IPS-18a (cell line): Measurements from ENCODE around the gene MYO16.
"Not testable (repeated sequence)": the region's sequence is repeated elsewhere in the genome, so short reads cannot be mapped to it uniquely, and the experiment has no call there.

Experiments used
- H3K27ac ChIP-seq: one replicate; pipeline ENCODE4 v1.5.1; 2013; ENCODE audit warnings: low read length
- H3K27me3 ChIP-seq: one replicate; pipeline ENCODE4 v1.6.1; 2013; ENCODE audit warnings: mild to moderate bottlenecking, low read length; ENCODE audit not compliant: control insufficient read depth, insufficient read depth
- H3K36me3 ChIP-seq: one replicate; pipeline ENCODE4 v1.6.1; 2013; ENCODE audit warnings: low read depth, low read length; ENCODE audit not compliant: control insufficient read depth
- H3K4me1 ChIP-seq: one replicate; pipeline ENCODE4 v1.6.1; 2013; ENCODE audit warnings: low read depth, low read length; ENCODE audit not compliant: control insufficient read depth
- H3K4me3 ChIP-seq: one replicate; pipeline ENCODE4 v1.5.1; 2013; ENCODE audit warnings: low read length
- H3K9ac ChIP-seq: one replicate; pipeline ENCODE4 v1.6.1; 2013; ENCODE audit warnings: mild to moderate bottlenecking, low read length, moderate library complexity
- H3K9me3 ChIP-seq: one replicate; pipeline ENCODE4 v1.6.1; 2013; ENCODE audit warnings: low read depth, low read length; ENCODE audit not compliant: control insufficient read depth

Gene MYO16

DNA sequence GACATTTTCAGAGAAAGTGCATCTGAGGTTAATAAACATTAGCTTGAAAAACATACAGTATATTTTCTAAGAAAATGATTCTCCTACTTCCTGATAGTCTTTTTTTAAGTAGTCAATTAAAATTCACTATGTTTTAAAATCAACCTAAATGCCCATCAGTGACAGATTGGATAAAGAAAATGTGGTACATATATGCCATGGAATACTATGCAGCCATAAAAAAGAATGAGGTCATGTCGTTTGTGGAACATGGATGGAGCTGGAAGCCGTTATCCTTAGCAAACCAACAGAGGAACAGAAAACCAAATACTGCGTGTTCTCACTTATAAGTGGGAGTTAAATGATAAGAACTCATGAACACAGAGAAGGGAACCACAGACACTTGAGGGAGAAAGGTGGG lies 462.8 kb downstream of the MYO16 start:
- H3K27ac ChIP-seq, H3K4me1 ChIP-seq, H3K9ac ChIP-seq, H3K36me3 ChIP-seq, H3K4me3 ChIP-seq, H3K27me3 ChIP-seq, H3K9me3 ChIP-seq: not testable (repeated sequence)

DNA sequence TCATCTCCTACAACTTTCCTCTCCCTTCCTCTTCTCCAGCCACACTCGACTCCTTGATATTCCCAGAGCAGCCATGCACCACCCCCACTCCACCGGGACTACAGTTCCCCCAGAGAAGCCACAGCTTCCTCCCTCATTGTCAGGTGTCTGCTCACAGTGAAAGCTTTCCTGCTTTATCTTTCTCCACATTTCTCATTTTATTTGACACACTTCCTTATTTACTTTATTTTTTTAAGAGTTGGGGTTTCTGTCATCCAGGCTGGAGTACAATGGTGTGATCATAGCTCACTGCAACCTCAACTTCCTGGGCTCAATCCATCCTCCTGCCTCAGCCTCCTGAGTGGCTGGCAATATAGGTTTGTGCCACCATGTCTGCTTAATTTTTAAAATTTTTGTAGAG lies 464.6 kb downstream of the MYO16 start:
- Histone ChIP-seq H3K27me3 (no peaks in the 10 kb centered on the region), H3K36me3 (no peaks in the 10 kb centered on the region), H3K9me3 (no peaks in the 10 kb centered on the region), H3K27ac (no peak overlapping the region), H3K4me1 (no peaks in the 10 kb centered on the region), H3K9ac (no peak overlapping the region), H3K4me3 (no peak overlapping the region)

DNA sequence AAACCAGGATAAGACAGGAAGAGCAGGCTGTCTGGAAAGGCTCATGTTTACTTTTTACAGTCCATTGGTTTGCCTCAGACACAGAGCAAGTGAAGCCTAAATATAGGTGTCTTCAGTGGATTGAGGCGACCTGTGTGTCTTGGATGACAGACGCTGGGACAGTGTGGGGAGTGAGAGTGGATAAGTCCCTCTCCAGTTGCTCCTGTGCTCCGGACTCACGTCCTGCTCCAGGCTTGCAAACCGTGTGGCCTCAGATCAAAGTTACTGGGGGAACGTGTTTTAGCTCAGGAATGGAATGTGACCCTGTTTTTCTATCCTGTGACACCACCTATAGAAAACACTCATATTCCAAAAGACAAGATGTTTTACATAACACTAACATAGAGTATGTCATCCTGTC lies 465.7 kb downstream of the MYO16 start:
- Histone ChIP-seq H3K9me3 (no peaks in the 10 kb centered on the region), H3K4me1 (no peaks in the 10 kb centered on the region), H3K36me3 (no peaks in the 10 kb centered on the region), H3K4me3 (no peak overlapping the region), H3K27ac (no peak overlapping the region), H3K27me3 (no peaks in the 10 kb centered on the region), H3K9ac (no peak overlapping the region)

DNA sequence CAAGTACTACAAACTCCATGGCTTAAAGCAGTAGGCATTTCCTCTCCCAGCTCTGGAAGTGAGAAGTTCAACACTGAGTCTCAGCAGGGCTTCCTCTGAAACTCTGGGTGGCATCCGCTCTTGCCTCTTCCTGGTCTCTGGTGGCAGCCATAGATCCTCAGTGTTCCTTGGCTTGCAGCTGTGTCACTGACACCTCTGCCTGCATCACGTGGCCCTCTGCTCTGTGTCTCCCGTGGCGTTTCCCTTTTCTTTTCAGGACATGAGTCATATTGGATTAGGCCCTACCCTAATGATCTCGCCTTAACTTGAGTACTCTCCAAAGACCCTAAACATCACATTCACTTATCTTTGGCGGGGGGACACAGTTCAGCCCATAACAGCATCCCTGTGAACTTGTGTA lies 466.7 kb downstream of the MYO16 start:
- no peaks in the 10 kb centered on the region for H3K9me3 ChIP-seq
- no peak overlapping the region for H3K4me3 ChIP-seq
- no peaks in the 10 kb centered on the region for H3K27me3 ChIP-seq
- H3K9ac ChIP-seq = no peak overlapping the region
- no peak overlapping the region for H3K27ac ChIP-seq
- H3K4me1 ChIP-seq = no peaks in the 10 kb centered on the region
- no peaks in the 10 kb centered on the region for H3K36me3 ChIP-seq

DNA sequence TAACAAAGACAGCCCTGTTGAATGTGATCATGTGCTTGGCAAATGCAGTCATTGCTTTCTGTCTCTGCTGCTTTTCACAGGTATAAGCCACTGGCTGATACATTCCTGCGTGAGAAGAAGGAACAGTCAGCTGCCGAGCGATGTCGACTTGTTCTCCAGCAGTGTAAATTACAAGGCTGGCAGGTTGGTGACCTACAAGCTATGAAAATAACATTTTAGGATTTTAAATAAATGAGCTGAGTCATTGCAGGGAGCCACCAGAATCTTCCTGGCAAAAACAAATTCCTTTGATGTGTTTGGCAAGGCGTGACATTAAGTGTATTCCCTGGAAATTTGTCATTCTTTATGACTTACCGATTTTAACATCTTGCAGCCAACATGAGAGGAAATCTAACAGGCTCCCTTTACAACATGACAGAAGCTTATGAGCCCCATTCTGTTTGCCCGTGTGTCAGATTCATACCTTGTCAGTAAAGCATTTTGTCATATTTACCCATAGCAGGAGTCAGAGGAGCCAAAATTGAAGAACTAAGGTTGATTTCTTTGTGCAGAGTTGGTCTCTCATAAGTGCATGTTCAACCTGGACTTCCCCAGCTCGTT lies 471.4 kb downstream of the MYO16 start:
- H3K4me1 ChIP-seq = no peaks in the 10 kb centered on the region
- no peak overlapping the region for H3K9ac ChIP-seq
- no peaks in the 10 kb centered on the region for H3K27me3 ChIP-seq
- H3K36me3 ChIP-seq = no peaks in the 10 kb centered on the region
- H3K4me3 ChIP-seq = no peak overlapping the region
- H3K27ac ChIP-seq = no peak overlapping the region
- H3K9me3 ChIP-seq = no peaks in the 10 kb centered on the region

DNA sequence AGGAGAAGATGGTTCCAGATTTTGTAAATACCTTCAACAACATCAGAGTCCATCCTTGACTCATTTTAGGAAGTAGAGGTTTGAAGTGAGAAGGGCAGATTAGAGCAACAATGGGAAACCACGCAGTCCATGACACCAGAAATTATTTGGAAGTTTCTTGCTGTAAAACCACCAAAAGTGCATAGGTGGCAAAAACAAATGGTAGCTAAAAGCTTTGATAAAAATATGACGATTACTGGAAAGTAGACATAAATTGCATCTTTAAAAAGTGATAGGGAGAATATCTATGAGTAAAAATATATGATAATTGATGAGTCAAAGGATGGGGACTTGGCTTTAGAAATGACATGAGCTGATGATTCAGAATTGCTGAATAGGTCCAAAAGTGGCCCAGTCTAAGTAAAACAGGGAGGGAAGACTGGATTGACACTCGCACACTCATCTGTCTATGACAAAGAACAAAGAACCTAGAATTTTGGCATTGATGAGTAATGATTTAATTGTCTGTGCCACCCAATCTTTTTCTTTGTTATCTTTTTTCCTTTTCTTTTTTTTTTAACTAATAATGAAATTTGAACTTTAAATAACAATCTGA lies 472.2 kb downstream of the MYO16 start:
- Histone ChIP-seq H3K9me3 (no peaks in the 10 kb centered on the region), H3K36me3 (no peaks in the 10 kb centered on the region), H3K27ac (no peak overlapping the region), H3K9ac (no peak overlapping the region), H3K4me3 (no peak overlapping the region), H3K4me1 (no peaks in the 10 kb centered on the region), H3K27me3 (no peaks in the 10 kb centered on the region)

DNA sequence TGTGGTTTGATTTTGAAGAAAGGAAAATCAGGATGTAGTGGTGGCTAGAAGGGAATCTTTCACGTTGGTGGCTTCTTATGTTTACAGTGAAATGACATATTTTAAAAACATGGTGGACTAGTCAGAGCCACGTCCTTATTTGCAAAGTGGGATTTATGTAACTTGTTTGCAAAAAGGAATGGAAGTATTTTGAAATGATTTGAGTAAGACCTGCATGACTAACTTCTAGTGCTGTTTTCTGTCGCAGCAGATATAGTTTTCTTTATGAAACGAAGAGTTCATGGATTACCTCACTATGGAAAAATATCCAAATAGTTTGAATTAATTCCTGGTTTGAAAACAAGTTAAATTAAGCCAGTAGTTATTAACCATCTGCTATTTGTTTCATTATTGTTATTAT lies 476.5 kb downstream of the MYO16 start:
- no peak overlapping the region for H3K4me3 ChIP-seq
- H3K4me1 ChIP-seq = no peaks in the 10 kb centered on the region
- H3K9ac ChIP-seq = no peak overlapping the region
- no peaks in the 10 kb centered on the region for H3K36me3 ChIP-seq
- H3K27me3 ChIP-seq = no peaks in the 10 kb centered on the region
- no peaks in the 10 kb centered on the region for H3K9me3 ChIP-seq
- H3K27ac ChIP-seq = no peak overlapping the region

DNA sequence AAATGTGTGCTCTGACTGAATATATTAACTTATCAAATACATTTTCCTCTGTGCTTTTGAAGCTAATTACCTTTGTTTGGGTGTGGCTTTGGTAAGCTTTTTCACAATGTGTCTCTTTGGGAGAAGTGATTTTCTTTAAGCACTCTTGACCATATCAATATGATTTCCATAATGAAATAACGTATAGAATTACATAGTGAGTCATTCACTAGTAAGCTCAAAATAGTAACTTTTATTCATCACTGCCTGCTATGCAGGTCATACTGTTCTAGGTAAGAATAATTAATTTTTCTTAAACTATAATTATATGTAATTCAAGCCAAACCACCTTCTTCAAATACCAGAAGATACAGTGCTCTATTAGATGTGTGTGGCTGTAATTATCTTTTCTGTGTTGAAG lies 480.7 kb downstream of the MYO16 start:
- H3K9ac ChIP-seq = no peak overlapping the region
- H3K4me3 ChIP-seq = no peak overlapping the region
- H3K9me3 ChIP-seq = no peaks in the 10 kb centered on the region
- H3K36me3 ChIP-seq = no peaks in the 10 kb centered on the region
- H3K4me1 ChIP-seq = no peaks in the 10 kb centered on the region
- H3K27ac ChIP-seq = no peak overlapping the region
- H3K27me3 ChIP-seq = no peaks in the 10 kb centered on the region

DNA sequence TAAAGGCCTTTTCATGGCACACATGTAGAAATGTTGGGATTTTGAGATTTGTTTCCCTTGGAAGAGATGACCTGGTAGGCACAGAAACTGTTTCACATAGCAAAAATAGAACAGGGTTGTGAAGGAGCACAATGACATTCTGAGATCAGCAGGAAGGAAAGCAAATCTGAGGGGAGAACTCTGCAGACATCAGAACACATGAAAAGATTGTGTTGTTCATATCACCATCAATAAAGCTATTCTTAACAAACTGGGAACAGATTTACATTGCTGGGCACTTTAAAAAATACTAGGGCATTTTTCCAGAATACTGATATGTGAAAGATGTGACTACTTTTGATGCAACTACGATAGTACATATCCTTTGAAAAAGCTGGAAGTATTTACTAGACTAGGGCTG lies 481.7 kb downstream of the MYO16 start:
- Histone ChIP-seq H3K9ac (no peak overlapping the region), H3K27me3 (no peaks in the 10 kb centered on the region), H3K4me3 (no peak overlapping the region), H3K4me1 (no peaks in the 10 kb centered on the region), H3K9me3 (no peaks in the 10 kb centered on the region), H3K36me3 (no peaks in the 10 kb centered on the region), H3K27ac (no peak overlapping the region)

DNA sequence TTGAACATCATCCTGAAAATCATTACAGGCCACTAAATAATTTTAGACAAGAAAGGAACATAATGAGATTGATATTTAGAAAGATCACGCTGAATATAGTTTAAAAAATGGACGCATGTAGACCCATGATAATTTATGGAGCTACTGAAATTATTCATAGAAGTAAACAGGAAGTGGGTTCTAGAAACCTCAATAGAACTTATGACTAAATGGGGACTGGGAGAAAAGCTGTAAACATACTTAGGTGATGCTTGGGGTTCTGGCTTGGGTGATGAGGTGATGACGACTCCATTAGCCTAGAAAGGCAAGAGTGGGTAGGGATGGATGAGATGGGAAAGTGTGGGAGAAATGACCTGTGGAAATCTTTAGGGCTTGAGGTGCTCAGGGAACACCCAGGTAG lies 484.0 kb downstream of the MYO16 start:
- H3K27me3 ChIP-seq = no peaks in the 10 kb centered on the region
- H3K9me3 ChIP-seq = no peaks in the 10 kb centered on the region
- no peak overlapping the region for H3K4me3 ChIP-seq
- H3K36me3 ChIP-seq = no peaks in the 10 kb centered on the region
- no peak overlapping the region for H3K9ac ChIP-seq
- no peaks in the 10 kb centered on the region for H3K4me1 ChIP-seq
- H3K27ac ChIP-seq = no peak overlapping the region

DNA sequence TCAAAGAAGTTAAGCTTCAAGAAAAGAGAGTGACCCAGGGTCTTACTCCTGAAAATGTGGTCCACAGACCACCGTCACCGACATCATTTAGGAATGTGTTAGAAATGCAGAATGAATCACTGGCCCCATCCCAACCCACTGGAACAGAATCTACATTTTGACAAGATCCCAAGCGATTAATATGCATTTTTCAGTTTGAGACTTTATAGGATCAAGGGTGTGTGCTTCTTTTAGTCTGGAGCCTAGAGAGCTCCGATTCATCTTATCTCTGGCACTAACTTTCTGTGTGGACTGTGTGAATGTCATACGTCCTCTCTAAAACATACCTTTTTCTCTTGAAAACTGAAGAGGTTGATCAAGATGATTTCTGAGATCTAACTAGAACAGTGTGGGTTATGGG lies 484.8 kb downstream of the MYO16 start:
- H3K9ac ChIP-seq = no peak overlapping the region
- H3K9me3 ChIP-seq = no peaks in the 10 kb centered on the region
- no peaks in the 10 kb centered on the region for H3K4me1 ChIP-seq

DNA sequence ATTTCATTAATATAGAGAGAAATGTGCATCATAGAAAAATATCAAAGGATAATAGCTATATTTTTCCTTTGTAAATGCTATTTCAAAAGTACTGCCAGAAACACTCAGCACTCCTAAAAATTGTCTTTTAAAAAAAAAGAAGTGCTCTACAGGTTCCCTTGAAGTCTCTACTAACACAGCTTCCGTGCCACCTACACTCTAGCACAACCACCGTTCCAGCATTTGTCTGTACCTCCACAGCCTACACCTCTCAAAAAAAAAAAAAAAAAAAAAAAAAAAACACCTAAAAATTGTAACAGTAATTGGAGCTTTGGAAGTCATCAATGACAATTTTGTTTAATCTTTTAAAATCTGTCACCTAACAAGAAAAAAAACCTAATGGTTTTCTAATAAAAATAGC lies 485.6 kb downstream of the MYO16 start:
- no peaks in the 10 kb centered on the region for H3K9me3 ChIP-seq
- no peak overlapping the region for H3K27ac ChIP-seq
- no peaks in the 10 kb centered on the region for H3K36me3 ChIP-seq
- no peaks in the 10 kb centered on the region for H3K27me3 ChIP-seq
- H3K4me3 ChIP-seq = no peak overlapping the region
- no peak overlapping the region for H3K9ac ChIP-seq
- no peaks in the 10 kb centered on the region for H3K4me1 ChIP-seq

More for the DNA sequence above, 484.8 kb downstream of the MYO16 start:
- Histone ChIP-seq H3K4me3 (no peak overlapping the region), H3K36me3 (no peaks in the 10 kb centered on the region), H3K27ac (no peak overlapping the region), H3K27me3 (no peaks in the 10 kb centered on the region)
